HCT116 (cell line): Measurements from ENCODE around the gene GPHN. TPM values are rescaled to one million over a fixed set of nuclear protein-coding genes. Genes with fewer than 3 reads are reported as not detected.

ENCODE experiments used
- ATAC-seq: fragments of 200-7000 bp; cut with Tn5 transposase; 2 replicates; pipeline ENCODE4 v1.9.1; 2020; ENCODE audit warnings: mild to moderate bottlenecking, moderate library complexity
- BruUV-seq: library from RNA; stranded (reverse); fragments of 400-500 nt; replicated peaks from 2 replicates; lab custom pipeline; 2021; lab: Mats Ljungman, UMichigan
- CTCF ChIA-PET: fragments of 300-600 bp; sonication (Branson Sonifier 250); formaldehyde crosslinking; loops from one replicate; lab custom pipeline; 2021; ENCODE audit warnings: antibody characterized with exemption; lab: Charles Lee
- POLR2A ChIA-PET: fragments of 300-600, 350-600 bp; sonication (Branson Sonifier 250); formaldehyde crosslinking; loops from one replicate; lab custom pipeline; 2021; ENCODE audit warnings: antibody characterized with exemption; lab: Charles Lee
- RAD21 ChIA-PET, 2 experiments: fragments of 300-600 bp; sonication (Branson Sonifier 250); formaldehyde crosslinking; loops; one replicate each; lab custom pipeline; 2023; ENCODE audit warnings: low total read pairs in 2 of 2; ENCODE audit not compliant: uncharacterized antibody in 2 of 2, unreplicated experiment in 2 of 2, low non-redundant PET in 1 of 2; lab: Charles Lee
- DNase-seq: peaks from one replicate; pipeline ENCODE4 v3.0.0-alpha.2; 2010; ENCODE audit warnings: low read depth, low spot score
- H2AFZ ChIP-seq: fragments of 200-600 bp; shearing (Covaris generic), sonication (generic); 2 replicates; pipeline ENCODE4 v1.6.1; 2017; ENCODE audit warnings: low read depth, mixed run types, mixed read lengths, antibody characterized with exemption, low read length; ENCODE audit not compliant: poor library complexity, severe bottlenecking
- H3K27ac ChIP-seq: 2 replicates; pipeline ENCODE4 v1.5.1; 2012; ENCODE audit warnings: low read depth, low read length
- H3K27me3 ChIP-seq: fragments of 200-600 bp; sonication (generic); 2 replicates; pipeline ENCODE4 v1.6.1; 2016; ENCODE audit warnings: mixed run types, low read length, mixed read lengths; ENCODE audit not compliant: insufficient read depth
- H3K36me3 ChIP-seq, 2 experiments: fragments of 200-500 bp in 1 of 2; fragments of 200-600 bp in 1 of 2; sonication (Bioruptor generic) in 1 of 2; sonication (generic) in 1 of 2; 2 replicates each; pipeline versions ENCODE4 v1.5.1 to v1.6.1; 2014 to 2016; ENCODE audit warnings: low read length in 2 of 2, inconsistent platforms in 1 of 2, mixed read lengths in 1 of 2, mixed run types in 1 of 2; ENCODE audit not compliant: insufficient read depth in 2 of 2, control insufficient read depth in 1 of 2
- H3K4me1 ChIP-seq, 2 experiments: fragments of 200-600 bp in 1 of 2; sonication (generic) in 1 of 2; 2 replicates each; pipeline versions ENCODE4 v1.5.1 to v1.6.1; 2012 to 2017; ENCODE audit warnings: low read length in 2 of 2, inconsistent platforms in 1 of 2, mild to moderate bottlenecking in 1 of 2, mixed read lengths in 1 of 2, mixed run types in 1 of 2, moderate library complexity in 1 of 2; ENCODE audit not compliant: insufficient read depth in 2 of 2, control insufficient read depth in 1 of 2
- H3K4me2 ChIP-seq: fragments of 200-600 bp; sonication (generic); 2 replicates; pipeline ENCODE4 v1.6.1; 2017; ENCODE audit warnings: mixed run types, low read length, mixed read lengths
- H3K4me3 ChIP-seq, 2 experiments: fragments of 200-600 bp in 1 of 2; sonication (generic) in 1 of 2; replicated peaks in 1 of 2; 2 replicates each; pipeline ENCODE4 v1.5.1; 2011 to 2016; ENCODE audit warnings: low read length in 2 of 2, control low read depth in 1 of 2, low read depth in 1 of 2, mild to moderate bottlenecking in 1 of 2, mixed read lengths in 1 of 2, mixed run types in 1 of 2
- H3K79me2 ChIP-seq: fragments of 200-600 bp; sonication (generic); 2 replicates; pipeline ENCODE4 v1.6.1; 2017; ENCODE audit warnings: mild to moderate bottlenecking, mixed run types, low read length, moderate library complexity, mixed read lengths; ENCODE audit not compliant: insufficient read depth
- H3K9ac ChIP-seq: fragments of 200-600 bp; sonication (generic); 2 replicates; pipeline ENCODE4 v1.6.1; 2016; ENCODE audit warnings: low read length, mixed read lengths
- H3K9me2 ChIP-seq: fragments of 200-600 bp; sonication (generic), shearing (Covaris generic); 2 replicates; pipeline ENCODE4 v1.6.1; 2017; ENCODE audit warnings: mixed run types, mild to moderate bottlenecking, moderate library complexity; ENCODE audit not compliant: insufficient read depth
- H3K9me3 ChIP-seq, 2 experiments: fragments of 200-500 bp in 1 of 2; fragments of 200-600 bp in 1 of 2; sonication (Bioruptor generic) in 1 of 2; sonication (generic) in 1 of 2; 2 replicates each; pipeline ENCODE4 v1.6.1; 2014 to 2017; ENCODE audit warnings: low read length in 2 of 2, mixed read lengths in 2 of 2, inconsistent platforms in 1 of 2, low read depth in 1 of 2, mild to moderate bottlenecking in 1 of 2, mixed run types in 1 of 2, moderate library complexity in 1 of 2; ENCODE audit not compliant: control insufficient read depth in 1 of 2, insufficient read depth in 1 of 2
- H4K20me1 ChIP-seq: fragments of 200-600 bp; sonication (generic), shearing (Covaris generic); 2 replicates; pipeline ENCODE4 v1.6.1; 2017; ENCODE audit warnings: mixed run types, mild to moderate bottlenecking, moderate library complexity; ENCODE audit not compliant: insufficient read depth
- CEBPB ChIP-seq: IDR thresholded peaks from 2 replicates; pipeline ENCODE4 v1.6.1; 2012; ENCODE audit warnings: low read depth
- EGR1 ChIP-seq: IDR thresholded peaks from 2 replicates; pipeline ENCODE4 v1.6.1; 2012; ENCODE audit warnings: low read depth
- ELF1 ChIP-seq: IDR thresholded peaks from 2 replicates; pipeline ENCODE4 v1.6.1; 2012; ENCODE audit warnings: low read depth, borderline replicate concordance
- EZH2 ChIP-seq: fragments of 200-600 bp; sonication (generic); IDR thresholded peaks from 2 replicates; pipeline ENCODE4 v1.6.1; 2017; ENCODE audit warnings: antibody characterized with exemption, mixed run types
- EZH2phosphoT487 ChIP-seq: fragments of 200-600 bp; IDR thresholded peaks from 2 replicates; pipeline ENCODE4 v1.6.1; 2018; ENCODE audit warnings: antibody characterized with exemption, borderline replicate concordance
- FOSL1 ChIP-seq: IDR thresholded peaks from 2 replicates; pipeline ENCODE4 v1.6.1; 2012; ENCODE audit warnings: low read depth
- JUND ChIP-seq: IDR thresholded peaks from 2 replicates; pipeline ENCODE4 v1.6.1; 2012
- POLR2A ChIP-seq: IDR thresholded peaks from 2 replicates; pipeline ENCODE4 v1.7.0; 2011; ENCODE audit warnings: borderline replicate concordance; ENCODE audit not compliant: insufficient read depth, insufficient read length; ENCODE audit errors: extremely low read depth
- POLR2AphosphoS5 ChIP-seq: IDR thresholded peaks from 2 replicates; pipeline ENCODE4 v1.6.1; 2011; ENCODE audit warnings: mild to moderate bottlenecking, low read depth, low read length, moderate library complexity
- SIN3A ChIP-seq: IDR thresholded peaks from 2 replicates; pipeline ENCODE4 v1.6.1; 2012; ENCODE audit warnings: low read depth
- SRF ChIP-seq: IDR thresholded peaks from 2 replicates; pipeline ENCODE4 v1.6.1; 2012; ENCODE audit warnings: low read depth
- TCF7L2 ChIP-seq: IDR thresholded peaks from 2 replicates; pipeline ENCODE4 v1.7.0; 2011; ENCODE audit warnings: borderline replicate concordance, inconsistent platforms; ENCODE audit not compliant: insufficient read depth, insufficient read length; ENCODE audit errors: extremely low read depth
- YY1 ChIP-seq: IDR thresholded peaks from 2 replicates; pipeline ENCODE4 v1.6.1; 2011; ENCODE audit warnings: low read length, low read depth, moderate library complexity, mild to moderate bottlenecking; ENCODE audit not compliant: insufficient replicate concordance; ENCODE audit errors: extremely low read depth
- ZNF274 ChIP-seq: fragments of 200-500 bp; sonication (Bioruptor generic); IDR thresholded peaks from 2 replicates; pipeline ENCODE4 v1.6.1; 2014; ENCODE audit warnings: mild to moderate bottlenecking, low read depth, low read length, inconsistent platforms
- intact Hi-C: fragments of 100-400 bp; cut with micrococcal nuclease; formaldehyde crosslinking; loops from 2 replicates; pipeline ENCODE4 v1.10.0; 2022
- total RNA-seq: library from RNA; stranded (reverse); gene quantifications from one replicate; pipeline ENCODE4 v1.2.1, GENCODE V29; 2021; ENCODE audit not compliant: unreplicated experiment
- TF ChIP-seq, protein P1 (sequence below): IDR thresholded peaks from 2 replicates; pipeline ENCODE4 v1.6.1; 2012
- TF ChIP-seq, protein P2 (sequence below): IDR thresholded peaks from 2 replicates; pipeline ENCODE4 v1.6.1; 2011; ENCODE audit warnings: mild to moderate bottlenecking, low read length, moderate library complexity; ENCODE audit not compliant: insufficient replicate concordance; ENCODE audit errors: extremely low read depth
- TF ChIP-seq, protein P3 (sequence below): IDR thresholded peaks from 2 replicates; pipeline ENCODE4 v1.6.1; 2012; ENCODE audit warnings: low read depth

The GPHN gene
- total RNA-seq, 1 experiment from 2014 or later = 43.8 TPM

DNA sequence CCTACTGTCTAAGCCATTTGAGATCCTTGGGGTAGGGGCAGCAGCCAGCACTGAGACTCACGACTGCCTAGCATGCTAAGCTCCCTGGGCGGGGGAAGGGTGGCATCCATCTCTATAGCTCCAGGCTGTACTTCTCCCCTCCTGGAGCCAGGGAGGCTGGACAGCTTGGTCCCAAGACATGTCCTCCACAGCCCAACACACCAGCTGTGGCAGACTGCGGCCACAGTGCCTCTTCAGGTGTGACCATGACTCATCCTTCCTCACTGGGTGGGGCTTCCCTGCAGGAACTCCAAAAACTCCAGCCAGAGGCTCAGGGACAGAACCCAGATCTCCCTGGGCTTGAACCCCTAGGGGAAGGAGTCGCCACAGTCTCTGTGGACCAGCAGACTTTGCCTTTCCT, 193.9 kb downstream of the GPHN start:
- intact Hi-C loops = no loop called here
- no peak for TF ChIP-seq FOSL1
- TF ChIP-seq, protein P1, sequence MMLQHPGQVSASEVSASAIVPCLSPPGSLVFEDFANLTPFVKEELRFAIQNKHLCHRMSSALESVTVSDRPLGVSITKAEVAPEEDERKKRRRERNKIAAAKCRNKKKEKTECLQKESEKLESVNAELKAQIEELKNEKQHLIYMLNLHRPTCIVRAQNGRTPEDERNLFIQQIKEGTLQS = no peak
- TF ChIP-seq ELF1 = no peak
- TF ChIP-seq SRF = no peak
- TF ChIP-seq, protein P2, sequence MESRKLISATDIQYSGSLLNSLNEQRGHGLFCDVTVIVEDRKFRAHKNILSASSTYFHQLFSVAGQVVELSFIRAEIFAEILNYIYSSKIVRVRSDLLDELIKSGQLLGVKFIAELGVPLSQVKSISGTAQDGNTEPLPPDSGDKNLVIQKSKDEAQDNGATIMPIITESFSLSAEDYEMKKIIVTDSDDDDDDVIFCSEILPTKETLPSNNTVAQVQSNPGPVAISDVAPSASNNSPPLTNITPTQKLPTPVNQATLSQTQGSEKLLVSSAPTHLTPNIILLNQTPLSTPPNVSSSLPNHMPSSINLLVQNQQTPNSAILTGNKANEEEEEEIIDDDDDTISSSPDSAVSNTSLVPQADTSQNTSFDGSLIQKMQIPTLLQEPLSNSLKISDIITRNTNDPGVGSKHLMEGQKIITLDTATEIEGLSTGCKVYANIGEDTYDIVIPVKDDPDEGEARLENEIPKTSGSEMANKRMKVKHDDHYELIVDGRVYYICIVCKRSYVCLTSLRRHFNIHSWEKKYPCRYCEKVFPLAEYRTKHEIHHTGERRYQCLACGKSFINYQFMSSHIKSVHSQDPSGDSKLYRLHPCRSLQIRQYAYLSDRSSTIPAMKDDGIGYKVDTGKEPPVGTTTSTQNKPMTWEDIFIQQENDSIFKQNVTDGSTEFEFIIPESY = no peak
- no peak for TF ChIP-seq POLR2A
- TF ChIP-seq EZH2 = no peak
- TF ChIP-seq, all 23 proteins: peak for 0
- ATAC-seq = no peak
- no peaks in the 10 kb centered on the region for H3K9me3 ChIP-seq
- H3K27ac ChIP-seq = no peak overlapping the region
- peaks cover 0 to 12% of the 10 kb centered on the region in 2 experiments; a peak in 2 of 4 replicates for H3K4me1 ChIP-seq
- H3K9ac ChIP-seq = no peak overlapping the region
- H4K20me1 ChIP-seq = no peaks in the 10 kb centered on the region
- H3K9me2 ChIP-seq = no peaks in the 10 kb centered on the region
- ChIA-PET POLR2A (no interaction called here), CTCF (no interaction called here), RAD21 (no interaction called here)
- H3K27me3 ChIP-seq = no peaks in the 10 kb centered on the region
- DNase-seq = no peak
- no peaks in the 10 kb centered on the region; the same call in 1 of the 2 replicates for H3K79me2 ChIP-seq
- peak overlapping the region; percentile 28; the same call in 1 of the 2 replicates for H3K4me2 ChIP-seq
- H2AFZ ChIP-seq = no peak overlapping the region
- no peaks in the 10 kb centered on the region for H3K36me3 ChIP-seq
- no TSS peak for BruUV-seq
- H3K4me3 ChIP-seq = no peak overlapping the region

DNA sequence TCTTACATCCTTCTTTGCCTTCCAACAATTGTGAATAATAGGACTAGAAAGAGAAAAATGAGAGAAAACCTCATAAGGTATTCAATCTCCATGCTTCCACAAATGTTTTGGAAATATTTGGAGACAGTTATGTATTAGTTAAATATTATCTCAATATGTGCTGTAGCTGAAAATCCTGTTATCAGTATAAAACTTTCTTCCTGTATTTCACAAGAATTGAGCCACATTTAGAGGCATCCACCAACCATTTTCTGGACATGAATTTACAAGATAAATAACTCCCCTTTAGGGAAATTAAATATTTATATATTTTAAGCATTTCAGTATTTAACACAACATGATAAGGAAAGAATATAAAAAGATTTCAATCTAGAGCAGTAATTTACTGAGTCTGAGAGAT, 200.3 kb downstream of the GPHN start:
- no peak overlapping the region for H2AFZ ChIP-seq
- ATAC-seq (no peak), DNase-seq (no peak)
- no peaks in the 10 kb centered on the region for H3K27me3 ChIP-seq
- ChIA-PET CTCF (interaction anchor here (1.0 kb wide), 1 partner anchor 84 kb away, joined by 3 read pairs; no protein-coding TSS in a partner anchor), RAD21 (no interaction called here), POLR2A (no interaction called here)
- H3K4me1 ChIP-seq = peaks cover 0 to 5% of the 10 kb centered on the region in 2 experiments; a peak in 1 of 4 replicates
- no peak overlapping the region for H3K4me3 ChIP-seq
- no peak overlapping the region for H3K9ac ChIP-seq
- no TSS peak for BruUV-seq
- no peak overlapping the region for H3K4me2 ChIP-seq
- H3K27ac ChIP-seq = no peak overlapping the region
- H4K20me1 ChIP-seq = no peaks in the 10 kb centered on the region
- H3K9me3 ChIP-seq = no peaks in the 10 kb centered on the region
- 0 out of 2 replicates have a peak, but pooled peaks cover 5% of the 10 kb centered on the region for H3K79me2 ChIP-seq
- no peaks in the 10 kb centered on the region for H3K36me3 ChIP-seq
- no peaks in the 10 kb centered on the region for H3K9me2 ChIP-seq
- intact Hi-C loops = no loop called here
- TF ChIP-seq JUND (no peak), ZNF274 (no peak), TCF7L2 (no peak), SIN3A (no peak), SRF (no peak), EGR1 (no peak), EZH2phosphoT487 (no peak), YY1 (no peak), POLR2AphosphoS5 (no peak), CEBPB (no peak)
- TF ChIP-seq, protein P3, sequence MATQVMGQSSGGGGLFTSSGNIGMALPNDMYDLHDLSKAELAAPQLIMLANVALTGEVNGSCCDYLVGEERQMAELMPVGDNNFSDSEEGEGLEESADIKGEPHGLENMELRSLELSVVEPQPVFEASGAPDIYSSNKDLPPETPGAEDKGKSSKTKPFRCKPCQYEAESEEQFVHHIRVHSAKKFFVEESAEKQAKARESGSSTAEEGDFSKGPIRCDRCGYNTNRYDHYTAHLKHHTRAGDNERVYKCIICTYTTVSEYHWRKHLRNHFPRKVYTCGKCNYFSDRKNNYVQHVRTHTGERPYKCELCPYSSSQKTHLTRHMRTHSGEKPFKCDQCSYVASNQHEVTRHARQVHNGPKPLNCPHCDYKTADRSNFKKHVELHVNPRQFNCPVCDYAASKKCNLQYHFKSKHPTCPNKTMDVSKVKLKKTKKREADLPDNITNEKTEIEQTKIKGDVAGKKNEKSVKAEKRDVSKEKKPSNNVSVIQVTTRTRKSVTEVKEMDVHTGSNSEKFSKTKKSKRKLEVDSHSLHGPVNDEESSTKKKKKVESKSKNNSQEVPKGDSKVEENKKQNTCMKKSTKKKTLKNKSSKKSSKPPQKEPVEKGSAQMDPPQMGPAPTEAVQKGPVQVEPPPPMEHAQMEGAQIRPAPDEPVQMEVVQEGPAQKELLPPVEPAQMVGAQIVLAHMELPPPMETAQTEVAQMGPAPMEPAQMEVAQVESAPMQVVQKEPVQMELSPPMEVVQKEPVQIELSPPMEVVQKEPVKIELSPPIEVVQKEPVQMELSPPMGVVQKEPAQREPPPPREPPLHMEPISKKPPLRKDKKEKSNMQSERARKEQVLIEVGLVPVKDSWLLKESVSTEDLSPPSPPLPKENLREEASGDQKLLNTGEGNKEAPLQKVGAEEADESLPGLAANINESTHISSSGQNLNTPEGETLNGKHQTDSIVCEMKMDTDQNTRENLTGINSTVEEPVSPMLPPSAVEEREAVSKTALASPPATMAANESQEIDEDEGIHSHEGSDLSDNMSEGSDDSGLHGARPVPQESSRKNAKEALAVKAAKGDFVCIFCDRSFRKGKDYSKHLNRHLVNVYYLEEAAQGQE = no peak
